Upper lobe of right lung (tissue), 1 donor: Measurements from ENCODE around the gene PRKCA. TPM values are rescaled to one million over a fixed set of nuclear protein-coding genes. Genes with fewer than 3 reads are reported as not detected.

Experiments
- ATAC-seq: fragments of 200-7000 bp; cut with Tn5 transposase; one replicate; pipeline ENCODE4 v1.9.1; 2020; ENCODE audit warnings: mild to moderate bottlenecking, moderate library complexity
- DNase-seq: peaks from one replicate; pipeline ENCODE4 v3.0.0-alpha.2; 2020
- H3K27ac ChIP-seq: fragments of 200-600 bp; one replicate; pipeline ENCODE4 v1.8.0; 2022
- H3K27me3 ChIP-seq: fragments of 200-600 bp; one replicate; pipeline ENCODE4 v1.8.0; 2022; ENCODE audit warnings: mild to moderate bottlenecking
- H3K36me3 ChIP-seq: fragments of 200-600 bp; one replicate; pipeline ENCODE4 v1.8.0; 2022
- H3K4me1 ChIP-seq: fragments of 200-600 bp; one replicate; pipeline ENCODE4 v1.8.0; 2022
- H3K4me3 ChIP-seq: fragments of 200-600 bp; one replicate; pipeline ENCODE4 v1.8.0; 2022; ENCODE audit warnings: mild to moderate bottlenecking
- H3K9me3 ChIP-seq: fragments of 200-600 bp; one replicate; pipeline ENCODE4 v1.8.0; 2022
- CTCF ChIP-seq: fragments of 200-600 bp; IDR thresholded peaks from one replicate; pipeline ENCODE4 v1.8.0; 2022; ENCODE audit warnings: antibody characterized with exemption
- intact Hi-C: fragments of 100-400 bp; cut with DNase I; formaldehyde crosslinking; loops from one replicate; pipeline ENCODE4 v1.11.0; 2022
- total RNA-seq: library from RNA; stranded (reverse); fragmentation: NEBNext Ultra II Directional; extraction: Animal tissue kit (Norgen Biotek cat#: 25700); gene quantifications from one replicate; pipeline ENCODE4 v1.2.1, GENCODE V29; 2021
- donor health status: DM: no; HTN: yes; CAD: no; lungs with severe emphysema.

Gene PRKCA
- total RNA-seq, 1 donor from 2014 or later: 43.4 TPM

GRCh38 chr17:66783656-66784381 lies 481.4 kb downstream of the PRKCA start:
- H3K4me3 ChIP-seq: no peak overlapping the region
- peaks cover 22% of the 10 kb centered on the region for H3K36me3 ChIP-seq
- DNase-seq: no peak
- no peaks in the 10 kb centered on the region for H3K4me1 ChIP-seq
- no peak for TF ChIP-seq CTCF
- no peaks in the 10 kb centered on the region for H3K27me3 ChIP-seq
- no peak for ATAC-seq
- H3K9me3 ChIP-seq: no peaks in the 10 kb centered on the region
- intact Hi-C loops: no loop called here
- H3K27ac ChIP-seq: no peak overlapping the region

- no peak overlapping the region for H3K27ac ChIP-seq
- intact Hi-C loops: no loop called here
- no peak for DNase-seq
- H3K4me1 ChIP-seq: no peaks in the 10 kb centered on the region
- H3K4me3 ChIP-seq: no peak overlapping the region
- peak; percentile 27 for ATAC-seq
- H3K36me3 ChIP-seq: peaks cover 31% of the 10 kb centered on the region
- H3K9me3 ChIP-seq: no peaks in the 10 kb centered on the region
- no peak for TF ChIP-seq CTCF
- H3K27me3 ChIP-seq: no peaks in the 10 kb centered on the region
Observed at GRCh38 chr17:66784621-66785364, 482.4 kb downstream of the PRKCA start.

GRCh38 chr17:66786107-66786506 lies 483.7 kb downstream of the PRKCA start:
- ATAC-seq (no peak), DNase-seq (no peak)
- Histone ChIP-seq H3K27me3 (no peaks in the 10 kb centered on the region), H3K27ac (no peak overlapping the region), H3K4me3 (no peak overlapping the region), H3K9me3 (no peaks in the 10 kb centered on the region), H3K4me1 (peaks cover 4% of the 10 kb centered on the region), H3K36me3 (peaks cover 38% of the 10 kb centered on the region)
- no peak for TF ChIP-seq CTCF
- intact Hi-C loops: no loop called here

GRCh38 chr17:66787914-66788313 lies 485.5 kb downstream of the PRKCA start:
- H3K36me3 ChIP-seq: peaks cover 38% of the 10 kb centered on the region
- no peak for TF ChIP-seq CTCF
- no peak overlapping the region for H3K4me3 ChIP-seq
- no peaks in the 10 kb centered on the region for H3K27me3 ChIP-seq
- DNase-seq: no peak
- ATAC-seq: no peak
- H3K27ac ChIP-seq: no peak overlapping the region
- H3K4me1 ChIP-seq: peaks cover 4% of the 10 kb centered on the region
- intact Hi-C loops: no loop called here
- no peaks in the 10 kb centered on the region for H3K9me3 ChIP-seq

GRCh38 chr17:66789093-66789492 lies 486.7 kb downstream of the PRKCA start:
- H3K4me3 ChIP-seq: no peak overlapping the region
- ATAC-seq (no peak), DNase-seq (no peak)
- no peaks in the 10 kb centered on the region for H3K27me3 ChIP-seq
- intact Hi-C loops: no loop called here
- H3K36me3 ChIP-seq: peaks cover 38% of the 10 kb centered on the region
- no peaks in the 10 kb centered on the region for H3K9me3 ChIP-seq
- TF ChIP-seq CTCF: no peak
- H3K4me1 ChIP-seq: peaks cover 4% of the 10 kb centered on the region
- no peak overlapping the region for H3K27ac ChIP-seq
